Measurements from ENCODE around the gene RPH3AL. TPM values are rescaled to one million over a fixed set of nuclear protein-coding genes. Genes with fewer than 3 reads are reported as not detected.
"Not testable (repeated sequence)": the region's sequence is repeated elsewhere in the genome, so short reads cannot be mapped to it uniquely, and the experiment has no call there.

RPH3AL gene
- total RNA-seq, 1 donor from 2014 or later = 45.6 TPM

DNA sequence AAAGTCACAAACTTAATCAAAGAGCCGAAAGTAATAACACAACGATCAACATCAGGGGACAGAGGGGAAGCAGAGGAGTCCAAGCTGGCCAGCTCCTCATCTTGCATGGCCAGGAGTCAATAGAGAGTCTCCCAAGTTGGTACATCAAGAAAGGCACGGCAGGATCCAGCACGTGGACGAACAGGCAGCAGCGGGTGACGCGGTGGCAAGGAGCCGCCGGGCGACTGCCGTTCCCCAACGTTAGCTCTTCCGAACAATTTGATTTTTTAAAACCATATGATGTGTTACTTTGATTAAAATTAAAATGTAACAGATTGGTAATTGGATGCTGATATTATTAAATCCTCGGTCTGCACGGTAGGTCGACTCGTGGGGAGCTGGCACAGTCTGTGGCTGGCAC is 89.3 kb downstream of the RPH3AL start:
- DNase-seq (ENCODE audit: low spot score) = peak; percentile 7

GRCh38 chr17:261635-262034 is 91.0 kb downstream of the RPH3AL start:
- no peak for DNase-seq (ENCODE audit: low spot score)

- DNase-seq (ENCODE audit: low spot score) = no peak
Observed at GRCh38 chr17:260944-261343, 91.7 kb downstream of the RPH3AL start.

DNA sequence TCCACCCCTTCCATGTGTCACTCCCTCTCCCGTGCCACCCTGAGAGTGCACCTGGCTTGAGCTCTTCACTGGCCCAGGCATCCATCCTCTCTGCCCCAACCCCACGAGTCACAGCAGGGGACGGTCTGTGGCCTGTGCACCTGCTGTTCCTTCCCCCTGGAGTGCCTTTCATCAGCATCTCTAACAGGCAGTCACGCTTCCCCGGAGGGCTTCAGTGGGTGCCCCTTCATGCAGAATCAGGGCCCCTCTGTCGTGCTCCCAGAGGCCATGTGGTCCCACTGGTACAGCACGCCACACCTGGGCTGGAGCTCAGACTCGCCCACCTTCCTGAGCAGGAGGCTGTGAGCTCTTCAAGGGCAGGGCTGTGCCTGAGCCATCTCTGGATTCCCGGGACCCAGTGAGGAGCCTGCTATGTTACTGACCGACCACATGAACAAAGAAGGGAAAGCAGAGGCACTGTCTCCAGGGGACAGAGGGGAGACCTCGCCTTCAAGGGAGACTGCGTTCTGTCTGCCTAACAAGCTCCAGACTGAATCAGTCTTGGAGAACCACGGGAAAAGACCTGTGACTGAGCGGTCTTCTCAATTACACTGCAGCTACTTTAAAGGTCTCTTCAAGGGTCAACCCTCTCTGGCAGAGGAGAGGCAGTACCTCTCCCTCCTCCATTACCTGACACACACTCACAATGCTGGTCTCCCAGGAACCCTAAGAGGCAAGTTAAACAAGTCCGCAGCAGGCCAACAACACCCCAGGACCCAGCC is 92.4 kb downstream of the RPH3AL start:
- DNase-seq (ENCODE audit: low spot score) = peak; percentile 18

- peak; percentile 32 for DNase-seq (ENCODE audit: low spot score)
Observed at GRCh38 chr17:259341-259976, 93.1 kb downstream of the RPH3AL start.

DNA sequence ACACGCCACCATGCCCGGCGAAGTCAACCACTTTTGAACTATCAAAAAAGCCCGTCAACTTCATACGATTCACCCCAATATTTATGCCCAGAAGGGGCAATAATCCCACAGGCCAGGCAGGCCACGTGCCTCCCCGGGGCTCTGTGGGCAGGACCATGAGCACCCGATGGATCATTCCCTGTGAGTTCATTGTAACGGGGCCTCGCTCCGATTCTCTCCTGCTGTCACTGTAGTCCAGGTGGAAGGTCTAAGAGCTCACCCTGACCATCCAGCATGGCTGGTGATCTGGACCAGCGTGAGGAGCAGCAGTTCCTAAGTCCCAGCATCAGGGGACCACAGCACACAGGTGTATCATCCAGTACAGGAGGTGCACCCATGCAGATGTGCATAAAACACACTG is 93.7 kb downstream of the RPH3AL start:
- peak; percentile 28 for DNase-seq (ENCODE audit: low spot score)

DNA sequence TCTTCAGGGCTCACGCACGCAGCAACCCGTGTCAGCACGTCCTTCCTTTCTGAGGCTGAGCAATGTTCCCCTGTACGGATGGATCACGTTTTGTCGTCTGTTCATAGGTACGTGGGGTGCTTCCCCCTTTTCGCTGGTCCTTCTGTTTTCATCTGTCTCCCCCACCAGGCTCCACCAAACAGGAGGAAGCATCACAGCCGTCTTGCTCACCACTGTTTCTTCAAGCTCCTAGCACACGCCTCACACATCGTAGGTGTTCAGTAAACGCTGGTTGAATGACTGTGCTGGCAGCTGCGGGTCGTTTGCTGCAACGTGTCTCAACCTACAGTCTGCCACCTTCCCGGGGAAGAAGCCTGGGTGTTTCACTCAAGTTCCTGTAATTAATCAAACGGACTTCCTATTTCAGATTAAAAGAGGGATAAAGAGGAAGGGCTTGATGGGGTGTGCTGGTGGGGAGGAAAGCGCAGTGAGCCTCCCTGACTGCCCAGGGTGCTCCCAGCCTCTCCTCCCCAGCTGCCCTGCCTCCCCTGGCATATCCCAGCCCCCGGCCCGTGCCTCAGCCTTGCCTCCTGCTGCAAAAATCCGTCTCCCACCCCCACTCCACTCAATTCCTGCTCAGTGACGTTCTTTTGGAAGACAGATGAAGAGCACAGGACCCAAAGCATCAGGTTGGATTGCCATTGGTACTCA is 94.4 kb downstream of the RPH3AL start:
- DNase-seq (ENCODE audit: low spot score) = peak; percentile 25

GRCh38 chr17:253091-253846 is 99.3 kb downstream of the RPH3AL start:
- peak; percentile 10 for DNase-seq (ENCODE audit: low spot score)

- DNase-seq (ENCODE audit: low spot score) = peak; percentile 24
Observed at GRCh38 chr17:252456-252855, 100.2 kb downstream of the RPH3AL start.

GRCh38 chr17:251531-251930 is 101.1 kb downstream of the RPH3AL start:
- no peak for DNase-seq (ENCODE audit: low spot score)

DNA sequence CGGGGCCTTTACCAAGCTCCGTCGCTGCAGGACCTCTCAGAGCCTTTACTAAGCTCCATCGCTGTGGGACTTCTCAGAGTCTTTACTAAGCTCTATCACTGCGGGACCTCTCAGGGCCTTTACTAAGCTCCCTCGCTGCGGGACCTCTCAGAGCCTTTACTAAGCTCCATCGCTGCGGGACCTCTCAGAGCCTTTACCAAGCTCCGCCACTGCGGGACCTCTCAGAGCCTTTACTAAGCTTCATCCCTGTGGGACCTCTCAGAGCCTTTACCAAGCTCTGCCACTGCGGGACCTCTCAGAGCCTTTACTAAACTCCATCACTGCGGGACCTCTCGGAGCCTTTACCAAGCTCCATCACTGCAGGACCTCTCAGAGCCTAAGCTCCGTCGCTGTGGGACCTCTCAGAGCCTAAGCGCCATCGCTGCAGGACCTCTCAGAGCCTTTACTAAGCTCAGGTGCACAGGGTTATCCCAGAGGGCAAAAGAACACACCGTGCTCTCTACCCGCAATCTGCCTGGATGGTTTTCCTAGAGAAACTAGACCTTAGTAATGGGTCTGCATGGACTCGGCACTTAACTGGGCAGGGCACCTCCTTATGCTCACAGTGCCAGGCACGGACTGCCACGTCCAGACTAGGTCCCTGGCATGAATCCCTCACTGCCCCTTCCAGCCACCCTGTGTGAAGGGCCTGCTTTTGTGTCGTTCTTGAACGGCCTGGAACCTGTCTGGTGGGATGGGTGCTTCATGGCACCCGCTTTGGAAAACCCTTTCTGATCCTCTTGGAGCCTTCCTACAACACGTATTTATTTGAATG is 101.9 kb downstream of the RPH3AL start:
- DNase-seq (ENCODE audit: low spot score) = no peak

DNA sequence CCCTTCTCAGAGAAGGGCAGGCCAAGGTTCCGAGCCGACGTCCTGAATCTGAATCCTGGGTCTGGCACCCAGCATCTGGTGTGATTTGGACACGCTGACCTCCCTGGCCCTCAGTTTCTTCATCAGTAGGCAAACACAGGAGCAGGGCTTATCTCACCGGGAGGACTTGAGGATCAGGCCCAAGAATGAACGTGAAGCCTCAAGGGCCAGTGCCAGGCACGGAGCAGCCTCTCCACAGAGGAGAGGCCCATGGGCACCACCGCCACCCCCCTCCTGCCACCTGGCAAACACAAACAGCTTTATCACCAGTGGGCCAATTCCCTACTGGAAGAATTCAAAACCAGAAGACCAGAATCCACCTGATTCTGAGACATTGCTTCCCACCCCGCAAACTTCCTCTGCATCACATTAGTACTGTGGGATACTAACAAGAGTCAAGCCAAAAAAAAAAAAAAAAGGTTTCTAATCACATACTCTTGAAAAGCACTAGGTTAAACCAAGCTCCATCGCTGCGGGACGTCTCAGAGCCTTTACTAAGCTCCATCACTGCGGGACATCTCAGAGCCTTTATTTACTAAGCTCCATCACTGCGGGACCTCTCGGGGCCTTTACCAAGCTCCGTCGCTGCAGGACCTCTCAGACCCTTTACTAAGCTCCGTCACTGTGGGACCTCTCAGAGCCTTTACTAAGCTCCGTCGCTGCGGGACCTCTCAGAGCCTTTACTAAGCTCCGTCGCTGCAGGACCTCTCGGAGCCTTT is 103.2 kb downstream of the RPH3AL start:
- no peak for DNase-seq (ENCODE audit: low spot score)

DNA sequence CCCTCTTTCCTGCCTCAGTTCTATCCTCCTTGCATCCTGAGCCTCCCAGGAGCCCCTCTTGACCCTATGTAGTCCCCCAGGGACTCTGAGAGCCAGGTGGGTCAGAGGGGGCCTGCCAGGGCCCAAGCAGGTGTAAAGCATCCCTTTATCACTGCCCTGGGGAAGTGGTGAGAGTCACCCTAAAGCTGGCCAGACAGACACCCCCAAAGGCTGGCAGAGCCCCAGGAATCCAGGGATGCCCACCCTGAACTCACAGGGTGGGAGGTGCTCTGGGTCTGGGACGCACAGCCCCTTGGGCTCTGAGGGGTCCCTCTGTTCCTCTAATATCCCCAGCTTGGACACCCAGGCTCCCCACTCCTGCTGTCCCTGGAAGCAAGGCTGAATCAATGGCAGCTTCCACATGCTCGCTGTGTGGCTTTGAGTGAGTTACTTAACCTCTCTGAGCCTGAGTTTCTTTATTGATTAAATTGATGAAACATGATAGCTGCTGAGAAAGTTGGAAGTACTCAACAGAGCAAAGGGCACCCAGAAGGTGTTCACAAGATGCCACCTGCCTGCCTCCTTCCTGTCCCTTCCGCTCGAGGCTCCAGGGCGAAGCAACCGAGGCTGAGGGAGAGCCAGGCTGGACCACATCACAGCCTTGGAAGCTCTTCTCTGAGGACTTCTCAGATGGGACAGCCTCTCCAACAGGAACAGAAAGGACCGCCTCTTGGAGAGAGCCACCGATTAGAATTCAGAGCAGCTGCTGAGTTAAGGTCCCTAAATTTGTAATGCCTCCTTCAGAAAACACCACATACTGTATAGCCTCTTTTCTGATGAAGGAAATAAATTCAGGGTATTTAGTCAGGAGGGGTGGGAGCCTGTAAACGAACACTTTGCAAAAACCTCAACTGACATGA is 104.0 kb downstream of the RPH3AL start:
- DNase-seq (ENCODE audit: low spot score) = no peak

DNA sequence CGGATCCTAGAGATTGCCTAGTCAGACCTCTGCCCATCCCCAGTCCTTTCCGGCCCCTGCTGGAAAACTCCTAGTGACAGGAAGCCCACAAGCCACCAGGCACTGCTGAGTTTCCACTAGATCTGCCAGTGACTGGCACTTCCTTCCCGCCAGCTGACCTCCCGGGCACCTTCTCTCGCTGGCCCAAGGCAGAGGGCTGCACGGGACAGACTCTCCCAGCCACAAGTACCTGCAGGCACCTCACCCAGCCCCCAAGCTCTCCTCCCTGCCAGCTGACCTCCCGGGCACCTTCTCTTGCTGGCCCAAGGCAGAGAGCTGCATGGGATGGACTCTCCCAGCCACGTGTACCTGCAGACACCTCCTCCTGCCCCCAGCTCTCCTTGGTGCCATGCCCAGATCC is 104.8 kb downstream of the RPH3AL start:
- DNase-seq (ENCODE audit: low spot score) = no peak

DNA sequence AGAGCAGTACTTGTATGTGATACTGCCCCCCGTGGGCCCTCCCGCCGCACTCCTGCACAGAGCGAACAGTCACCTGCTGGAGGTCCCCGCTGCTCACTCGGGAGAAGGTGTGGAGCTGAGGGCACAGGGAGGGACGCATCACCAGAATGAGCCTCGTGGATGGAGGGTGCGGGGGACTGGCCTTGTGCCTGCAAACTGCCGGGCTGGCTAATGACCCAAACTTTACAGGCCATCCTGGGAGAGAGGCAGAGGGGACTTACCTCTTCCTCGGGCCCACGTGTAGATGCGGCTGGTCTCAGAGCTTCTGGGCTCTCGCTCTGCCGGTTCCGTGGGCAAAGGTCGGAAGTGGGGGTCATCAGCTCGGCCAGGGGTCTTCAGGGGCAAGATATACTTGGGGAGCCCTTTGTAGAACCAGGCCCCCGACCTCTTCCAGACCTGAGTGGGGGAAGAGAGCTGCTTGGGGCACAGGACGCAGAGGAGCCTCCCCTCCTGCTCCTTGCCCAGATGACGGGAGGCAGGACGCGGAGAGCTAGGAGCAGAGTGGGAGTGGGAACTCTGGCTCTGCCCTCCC is 105.7 kb downstream of the RPH3AL start:
- no peak for DNase-seq (ENCODE audit: low spot score)

DNA sequence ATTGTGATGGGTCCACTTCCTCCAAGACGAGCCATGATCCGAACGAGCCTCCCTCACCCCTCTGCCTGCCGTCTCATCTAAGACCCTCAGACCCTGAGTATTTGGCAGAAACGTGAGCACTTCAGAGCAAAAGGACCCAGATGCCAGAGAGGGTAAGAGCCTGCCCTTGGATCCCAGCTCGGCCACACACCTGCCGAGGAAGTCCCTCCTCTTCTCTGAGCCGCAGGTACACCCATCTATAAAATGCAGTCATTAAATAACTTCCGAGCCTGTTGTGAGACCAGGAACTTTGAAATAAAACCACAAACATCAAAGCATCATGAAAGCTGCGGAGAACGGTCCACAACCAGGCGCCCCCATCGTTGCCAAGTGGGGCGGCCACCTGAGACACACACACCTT is 106.4 kb downstream of the RPH3AL start:
- no peak for DNase-seq (ENCODE audit: low spot score)

GRCh38 chr17:245611-246010 is 107.0 kb downstream of the RPH3AL start:
- no peak for DNase-seq (ENCODE audit: low spot score)

DNA sequence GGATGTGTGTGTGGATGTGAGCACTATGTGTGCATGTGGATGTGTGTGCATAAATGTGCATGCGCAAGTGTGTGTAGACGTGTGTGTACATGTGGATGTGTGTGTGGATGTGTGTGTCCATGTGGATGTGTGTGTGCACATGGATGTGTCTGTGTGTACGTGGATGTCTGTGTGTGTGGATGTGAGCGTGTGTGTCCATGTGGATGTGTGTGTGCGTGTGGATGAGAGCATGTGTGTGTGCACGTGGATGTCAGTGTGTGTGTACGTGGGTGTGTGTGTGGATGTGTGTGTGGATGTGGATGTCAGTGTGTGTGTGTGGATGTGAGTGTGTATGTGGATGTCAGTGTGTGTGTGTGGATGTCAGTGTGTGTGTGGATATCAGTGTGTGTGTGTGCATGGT is 107.6 kb downstream of the RPH3AL start:
- DNase-seq (ENCODE audit: low spot score) = no peak

DNA sequence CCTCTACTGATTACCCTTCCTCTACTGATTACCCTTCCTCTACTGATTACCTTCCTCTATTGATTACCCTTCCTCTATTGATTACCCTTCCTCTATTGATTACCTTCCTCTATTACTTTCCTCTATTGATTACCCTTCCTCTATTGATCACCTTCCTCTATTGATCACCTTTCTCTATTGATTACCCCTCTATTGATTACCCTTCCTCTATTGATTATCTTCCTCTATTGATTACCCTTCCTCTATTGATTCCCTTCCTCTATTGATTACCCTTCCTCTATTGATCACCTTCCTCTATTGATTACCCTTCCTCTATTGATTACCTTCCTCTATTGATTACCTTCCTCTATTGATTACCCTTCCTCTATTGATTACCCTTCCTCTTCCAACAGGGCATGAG is 108.7 kb downstream of the RPH3AL start:
- DNase-seq (ENCODE audit: low spot score) = not testable (repeated sequence)

Measured in ureter (tissue), 1 donor.